HG02852 (cell line): Measurements from ENCODE around the gene PITPNC1.

Source experiments
- ATAC-seq: cut with Tn5 transposase; IDR thresholded peaks from one replicate; pipeline ENCODE4 v1.9.1; 2021; ENCODE audit warnings: mild to moderate bottlenecking, moderate library complexity; ENCODE audit not compliant: unreplicated experiment

Gene PITPNC1

GRCh38 chr17:67531291-67531690 lies 154.2 kb downstream of the PITPNC1 start:
- ATAC-seq = peak; percentile 91

GRCh38 chr17:67532326-67532871 lies 155.3 kb downstream of the PITPNC1 start:
- no peak for ATAC-seq

- no peak for ATAC-seq
Measured at GRCh38 chr17:67534941-67535340, 157.9 kb downstream of the PITPNC1 start.

GRCh38 chr17:67542219-67543114 lies 165.4 kb downstream of the PITPNC1 start:
- no peak for ATAC-seq

GRCh38 chr17:67544364-67544955 lies 167.4 kb downstream of the PITPNC1 start:
- ATAC-seq = no peak

- ATAC-seq = peak; percentile 99
Measured at GRCh38 chr17:67546578-67547527, 169.8 kb downstream of the PITPNC1 start.

GRCh38 chr17:67548693-67549092 lies 171.6 kb downstream of the PITPNC1 start:
- no peak for ATAC-seq

- ATAC-seq = no peak
Measured at GRCh38 chr17:67549820-67550219, 172.7 kb downstream of the PITPNC1 start.

- no peak for ATAC-seq
Measured at GRCh38 chr17:67554634-67555033, 177.6 kb downstream of the PITPNC1 start.

- no peak for ATAC-seq
Measured at GRCh38 chr17:67555855-67556254, 178.8 kb downstream of the PITPNC1 start.

- no peak for ATAC-seq
Measured at GRCh38 chr17:67557052-67557845, 180.2 kb downstream of the PITPNC1 start.

GRCh38 chr17:67557921-67558320 lies 180.8 kb downstream of the PITPNC1 start:
- ATAC-seq = no peak

- ATAC-seq = no peak
Measured at GRCh38 chr17:67558740-67559380, 181.8 kb downstream of the PITPNC1 start.

GRCh38 chr17:67559381-67559966 lies 182.4 kb downstream of the PITPNC1 start:
- no peak for ATAC-seq

- ATAC-seq = no peak
Measured at GRCh38 chr17:67562005-67562404, 184.9 kb downstream of the PITPNC1 start.

- ATAC-seq = no peak
Measured at GRCh38 chr17:67563692-67564228, 186.7 kb downstream of the PITPNC1 start.

- no peak for ATAC-seq
Measured at GRCh38 chr17:67565068-67565467, 188.0 kb downstream of the PITPNC1 start.

GRCh38 chr17:67566656-67567055 lies 189.6 kb downstream of the PITPNC1 start:
- no peak for ATAC-seq

GRCh38 chr17:67569015-67569451 lies 192.0 kb downstream of the PITPNC1 start:
- ATAC-seq = no peak
